SKM-1 (cell line): ENCODE data around the gene ANKRD16.

Source experiments
- DNase-seq: peaks from one replicate; lab custom pipeline; 2025; ENCODE audit not compliant: unreplicated experiment; lab: John Stamatoyannopoulos, UW

The ANKRD16 gene

DNA sequence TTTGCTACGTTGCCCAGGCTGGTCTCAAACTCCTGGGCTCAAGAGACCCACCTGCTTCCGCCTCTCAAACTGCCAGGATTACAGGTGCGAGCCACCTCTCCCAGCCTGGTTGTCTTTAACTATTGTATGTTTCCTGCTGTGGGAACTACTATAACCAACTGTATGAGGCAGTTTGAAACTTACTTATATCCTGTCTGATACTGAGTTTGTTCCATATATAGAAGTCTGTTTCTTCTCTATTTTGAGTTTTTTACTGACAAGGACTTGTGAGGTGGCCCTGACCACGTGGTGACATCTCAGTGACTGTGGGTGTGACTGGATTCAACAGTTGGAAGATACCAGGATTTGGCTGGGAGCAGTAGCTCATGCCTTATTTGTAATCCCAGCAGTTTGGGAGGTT lies 14.5 kb upstream of the ANKRD16 start:
- no peak for DNase-seq

DNA sequence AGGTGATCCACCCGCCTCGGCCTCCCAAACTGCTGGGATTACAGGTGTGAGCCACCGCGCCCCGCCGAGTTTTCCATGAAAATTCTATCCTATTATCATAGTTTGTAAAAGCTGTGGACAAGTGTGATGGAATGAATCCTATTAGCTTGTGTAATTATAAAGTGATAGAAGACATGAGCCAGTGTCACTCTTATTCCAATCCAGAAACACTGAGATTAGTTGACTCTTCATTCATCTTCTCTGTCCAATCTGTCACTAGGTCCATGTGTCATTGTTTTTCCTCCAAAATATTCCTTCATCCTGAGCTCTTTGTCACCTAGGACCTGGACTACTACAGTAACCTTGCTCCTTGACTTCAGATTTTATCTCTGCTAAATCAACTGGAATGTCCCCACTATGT lies 13.9 kb upstream of the ANKRD16 start:
- DNase-seq: no peak

DNA sequence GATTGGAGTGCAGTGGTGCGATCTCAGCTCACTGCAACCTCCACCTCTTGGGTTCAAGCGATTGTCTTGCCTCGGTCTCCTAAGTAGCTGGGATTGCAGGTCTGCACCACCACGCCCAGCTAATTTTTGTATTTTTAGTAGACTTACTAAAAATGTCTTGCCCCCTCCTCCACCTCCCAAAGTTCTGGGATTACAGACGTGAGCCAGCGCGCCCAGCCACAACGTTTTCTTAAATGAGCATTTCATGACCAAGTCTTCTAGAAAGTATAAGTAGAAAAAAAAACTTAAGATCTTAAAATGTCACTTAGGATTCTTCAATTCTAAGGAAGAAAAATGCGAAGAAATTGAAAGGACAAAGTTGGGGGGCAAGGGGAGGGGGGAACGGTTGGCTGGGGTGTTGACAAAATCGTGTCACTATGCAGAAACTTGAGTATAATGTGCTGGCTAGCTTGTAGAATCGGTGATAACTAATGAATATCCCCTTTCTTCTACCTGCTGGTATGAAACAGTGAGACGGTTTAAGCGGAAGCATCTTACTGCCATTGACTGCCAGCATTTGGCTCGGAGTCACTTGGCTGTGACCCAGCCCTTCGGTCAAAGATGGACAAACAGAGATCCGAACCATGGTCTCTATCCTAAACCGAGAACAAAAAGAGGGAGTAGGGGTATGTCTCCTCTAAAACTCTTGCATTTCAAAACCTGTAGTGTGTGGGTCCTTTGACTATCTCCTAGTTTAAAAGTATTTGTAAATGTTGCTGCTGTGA lies 13.0 kb upstream of the ANKRD16 start:
- no peak for DNase-seq

DNA sequence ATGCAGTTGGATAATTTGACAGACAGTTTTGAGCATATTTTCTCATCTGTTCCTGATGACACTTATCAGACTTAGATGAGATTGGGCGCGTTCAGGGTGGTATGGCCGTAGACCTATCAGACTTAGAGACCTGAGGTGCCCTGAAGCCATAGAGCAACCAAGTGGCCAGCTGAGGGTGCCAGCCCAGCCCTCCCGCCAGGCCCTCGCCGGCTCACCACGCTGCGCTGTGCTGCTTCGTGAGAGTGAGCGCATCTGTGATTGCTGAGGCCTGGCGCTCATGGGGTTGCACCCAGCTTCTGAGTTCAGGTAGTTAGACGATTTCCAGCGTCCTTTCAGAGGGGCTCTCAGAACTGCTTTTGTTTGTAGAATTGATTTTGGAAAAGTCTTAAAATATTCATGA lies 10.6 kb upstream of the ANKRD16 start:
- no peak for DNase-seq

DNA sequence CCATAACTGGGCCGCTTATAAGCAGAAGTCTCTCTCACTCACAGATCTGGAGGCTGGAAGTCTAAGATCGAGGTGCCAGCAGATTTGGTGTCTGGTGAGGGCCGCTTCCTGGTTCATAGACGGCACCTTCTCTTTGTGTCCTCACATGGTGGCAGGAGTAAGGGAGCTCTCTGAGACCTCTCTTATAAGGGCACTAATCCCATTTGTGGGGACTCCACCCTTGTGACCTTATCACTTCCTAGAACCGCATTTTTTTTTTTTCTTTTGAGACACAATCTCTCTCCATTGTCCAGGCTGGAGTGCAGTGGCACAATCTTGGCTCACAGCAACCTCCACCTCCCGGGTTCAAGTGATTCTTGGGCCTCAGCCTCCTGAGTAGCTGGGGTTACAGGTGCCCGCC lies 8.5 kb upstream of the ANKRD16 start:
- DNase-seq: no peak

DNA sequence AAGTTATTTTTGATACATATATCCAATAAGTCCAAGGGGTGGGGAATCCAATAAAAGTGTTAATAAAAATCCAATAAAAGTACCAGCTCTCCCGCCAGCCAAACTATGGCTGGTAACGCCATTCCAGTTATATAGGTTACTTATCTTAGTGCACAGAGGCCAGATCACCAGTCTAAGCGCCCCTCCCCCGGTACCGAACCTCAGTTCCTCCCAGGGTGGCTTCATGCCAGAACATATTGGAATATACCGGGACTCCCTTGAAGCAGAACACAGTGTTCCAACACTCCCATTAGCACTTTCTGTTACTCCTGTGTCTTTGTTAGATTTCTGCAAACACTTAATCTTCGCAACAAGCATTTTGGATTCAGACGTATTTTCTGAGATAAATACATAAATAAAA lies 7.8 kb upstream of the ANKRD16 start:
- no peak for DNase-seq

DNA sequence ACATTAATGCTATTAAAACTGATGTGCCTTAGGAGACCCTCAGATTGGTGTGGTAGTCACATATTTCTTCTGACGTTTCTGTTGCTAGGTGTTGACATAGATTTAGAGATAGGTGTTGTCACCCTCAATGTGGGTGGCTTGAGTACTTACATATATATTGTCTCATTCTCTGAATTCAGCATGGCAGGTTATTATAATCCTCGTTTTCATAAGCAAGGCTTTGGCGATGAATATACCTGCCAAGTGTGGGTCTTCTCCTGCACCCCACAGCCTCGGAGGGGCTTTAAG lies 7.3 kb upstream of the ANKRD16 start:
- no peak for DNase-seq

DNA sequence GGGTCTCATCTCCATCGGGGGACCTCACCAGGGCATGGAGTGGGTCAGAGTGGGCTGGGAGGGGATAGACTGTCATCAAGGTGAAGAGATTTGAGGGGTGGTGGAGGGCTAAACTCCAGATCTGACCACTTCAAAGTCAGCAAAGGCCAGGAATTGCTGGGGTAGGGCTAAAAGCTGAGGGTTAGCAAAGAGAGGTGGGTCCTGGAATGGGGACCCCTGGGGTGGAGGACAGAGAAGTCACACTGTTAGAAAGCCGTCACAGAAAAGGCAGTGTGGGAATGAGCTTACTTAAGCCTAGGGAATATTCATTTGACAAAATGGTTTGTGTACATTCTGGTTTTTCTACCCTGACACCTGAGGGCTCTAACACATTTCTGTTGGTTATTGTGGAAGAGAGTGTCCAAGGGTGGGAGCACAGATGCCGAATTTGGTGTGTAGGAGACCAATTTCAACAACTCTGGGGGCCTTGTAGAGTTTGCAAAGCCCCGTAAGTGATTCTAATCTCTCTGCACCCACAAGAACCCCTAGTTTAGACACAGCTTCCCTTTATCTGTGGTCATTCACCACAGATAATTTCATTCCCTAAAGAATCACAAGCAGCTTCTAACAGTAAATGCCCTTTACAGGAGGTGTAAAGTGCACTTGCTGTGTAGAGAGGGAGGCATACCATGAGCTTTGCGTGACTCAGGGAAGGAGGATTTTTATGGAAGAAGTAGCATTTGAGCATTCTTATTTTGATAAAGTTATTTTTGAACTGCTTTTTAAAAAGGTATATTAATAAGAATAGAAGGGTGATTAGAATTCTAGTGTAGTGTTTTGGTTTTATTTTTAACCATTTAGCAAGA lies 6.7 kb upstream of the ANKRD16 start:
- no peak for DNase-seq

DNA sequence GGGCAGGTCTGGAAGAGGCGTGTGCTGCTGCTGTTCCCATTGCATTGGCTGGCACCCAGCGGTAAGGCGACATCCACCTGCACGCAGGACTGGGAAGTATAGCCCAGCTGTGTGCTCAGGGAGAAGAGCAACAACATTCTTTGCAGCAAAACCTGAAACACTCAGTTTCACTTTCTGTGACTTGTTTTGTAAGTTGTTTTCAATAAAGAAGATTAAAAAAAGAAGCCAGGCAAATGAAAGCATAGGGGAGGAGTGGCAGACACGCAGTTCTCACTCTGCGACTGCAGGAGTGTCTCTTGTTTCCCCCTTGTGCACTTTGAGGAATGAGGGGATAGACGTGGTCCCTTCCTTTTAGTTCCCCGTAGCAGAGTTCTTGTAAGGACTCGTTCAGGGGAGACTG lies 6.1 kb upstream of the ANKRD16 start:
- no peak for DNase-seq

DNA sequence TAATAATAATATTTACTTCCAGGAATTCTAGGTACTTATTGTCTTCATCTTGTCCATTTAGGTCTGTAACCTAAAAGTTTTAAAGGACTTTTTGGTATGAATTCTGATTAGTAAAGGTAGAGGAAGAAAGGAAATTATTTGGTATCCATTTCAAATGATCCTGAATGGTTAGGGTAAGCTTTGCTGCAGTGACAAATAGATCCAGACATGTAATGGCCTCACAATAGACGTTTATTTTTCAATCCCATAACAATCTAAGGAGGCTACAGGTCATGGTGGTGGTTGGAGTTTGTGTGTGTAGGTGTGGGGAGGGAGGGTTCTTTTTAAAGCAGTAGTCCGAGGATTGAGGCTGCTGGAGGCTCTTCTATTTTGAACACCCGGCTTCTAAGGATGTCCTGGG lies 5.7 kb upstream of the ANKRD16 start:
- no peak for DNase-seq

DNA sequence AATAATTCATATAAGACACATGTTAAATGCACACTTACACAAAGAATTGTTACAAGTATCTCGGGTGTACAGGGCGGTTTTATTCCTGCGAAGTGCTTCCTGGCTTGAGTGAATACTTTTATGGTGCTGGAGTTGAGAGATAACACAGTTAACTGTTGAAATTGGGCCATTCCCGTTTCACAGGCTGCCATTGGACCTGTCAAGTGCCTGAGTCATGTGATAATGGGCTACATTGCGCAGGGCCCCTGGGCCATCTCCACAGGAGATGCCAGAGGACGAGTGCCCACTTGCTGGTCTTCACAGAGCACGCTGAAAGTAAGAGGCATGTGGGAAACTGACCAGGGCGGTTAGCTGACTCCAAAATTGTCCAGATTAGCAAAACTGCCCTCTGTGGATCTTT lies 5.2 kb upstream of the ANKRD16 start:
- DNase-seq: no peak

DNA sequence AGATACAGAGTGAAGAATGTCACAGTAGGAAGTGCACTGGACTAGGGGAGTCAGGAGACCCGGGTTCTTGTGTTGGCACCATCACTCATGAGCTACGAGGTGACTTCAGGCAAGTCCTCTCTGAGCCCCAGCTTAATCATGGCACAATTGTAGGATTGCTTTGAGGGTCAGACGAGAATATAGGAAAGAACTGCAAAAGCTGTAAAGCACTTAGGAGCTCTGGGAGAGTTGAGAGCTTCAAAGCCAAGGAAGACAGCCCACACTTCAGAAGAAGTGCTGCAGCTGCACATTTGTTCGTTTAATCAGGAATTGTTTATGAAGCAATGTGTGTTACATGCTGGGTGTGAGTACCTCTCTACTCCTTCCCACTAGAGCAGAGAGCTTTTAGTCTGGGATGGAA lies 4.7 kb upstream of the ANKRD16 start:
- no peak for DNase-seq

DNA sequence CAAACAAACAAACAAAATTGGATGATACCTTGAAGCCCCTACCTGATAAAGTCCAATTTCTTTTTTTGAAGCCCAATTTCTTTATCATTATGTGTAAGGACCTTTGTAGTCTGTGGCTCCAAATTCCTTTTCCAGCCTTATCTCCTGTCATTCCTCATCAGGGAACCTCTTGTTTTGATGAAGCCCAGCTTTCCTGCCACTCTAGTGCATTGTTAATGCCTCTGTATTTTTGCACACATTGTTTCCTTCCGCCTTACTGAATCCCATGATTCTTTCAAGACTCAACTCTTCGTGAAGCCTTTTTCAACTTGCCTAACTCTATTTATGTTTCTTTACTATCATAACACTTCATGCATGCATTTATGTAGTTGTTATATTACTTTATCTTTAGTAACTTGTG lies 3.6 kb upstream of the ANKRD16 start:
- DNase-seq: no peak

DNA sequence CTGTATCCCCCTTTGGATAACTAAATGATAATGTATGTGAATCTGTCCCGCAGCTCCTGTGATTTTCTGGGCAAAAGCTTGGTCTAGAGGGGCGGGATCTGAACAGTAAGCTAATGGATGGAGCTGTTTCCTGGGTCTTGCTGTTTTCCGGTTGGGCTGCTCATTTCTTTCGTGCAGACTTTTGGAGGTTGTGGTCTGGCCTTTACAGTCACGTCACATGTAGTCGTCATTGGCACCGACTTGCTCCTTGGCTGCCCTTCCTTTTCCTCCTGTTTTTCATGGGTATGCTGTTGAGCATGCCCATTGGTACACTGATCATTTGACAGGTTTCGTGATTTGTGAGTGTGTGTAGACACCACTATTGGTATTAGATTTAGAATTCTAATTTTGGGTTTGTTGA lies 2.3 kb upstream of the ANKRD16 start:
- no peak for DNase-seq

DNA sequence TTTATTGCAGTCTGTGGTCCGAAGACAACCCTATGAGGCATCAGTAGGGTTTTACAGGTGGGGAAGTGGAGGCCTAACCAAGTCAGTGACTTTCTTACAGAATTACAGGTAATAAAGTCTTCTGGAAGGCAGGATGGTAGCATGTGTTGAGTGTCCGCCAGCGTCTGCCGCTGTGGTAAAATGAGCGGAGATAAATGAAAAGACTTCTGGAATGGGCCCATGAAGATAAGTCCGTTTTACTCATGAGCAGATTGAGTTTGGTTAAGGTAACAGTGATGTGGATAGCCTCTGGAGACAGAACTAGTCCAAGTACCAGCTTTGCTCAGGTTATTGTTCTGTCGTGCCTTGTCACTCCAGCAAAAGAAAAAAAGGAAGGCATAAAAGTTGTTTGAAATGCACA lies 1.3 kb upstream of the ANKRD16 start:
- no peak for DNase-seq

DNA sequence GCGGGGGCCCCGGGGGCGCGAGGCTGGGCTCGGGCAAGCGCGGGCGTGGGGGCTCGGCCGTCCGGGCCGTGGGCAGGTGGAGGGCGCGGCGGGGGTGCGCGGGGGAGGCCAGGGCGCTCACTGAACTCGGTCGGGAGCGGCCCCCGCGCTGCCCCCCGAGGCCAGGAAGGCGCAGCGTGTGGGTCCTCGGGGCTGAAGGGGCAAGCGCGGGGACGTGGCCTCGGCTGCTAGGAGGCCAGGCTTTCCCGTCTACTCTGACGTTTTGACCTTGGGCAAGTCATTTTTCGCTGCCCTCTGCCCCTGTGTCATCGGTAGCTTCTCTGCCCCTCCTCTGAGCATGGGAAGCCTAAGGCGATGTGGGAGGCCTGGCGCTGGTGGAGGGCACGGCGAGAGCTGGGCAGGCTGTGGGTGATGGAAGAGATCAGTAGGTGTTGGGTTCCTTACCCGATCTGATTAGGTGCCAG lies 791 bp upstream of the ANKRD16 start:
- no peak for DNase-seq

DNA sequence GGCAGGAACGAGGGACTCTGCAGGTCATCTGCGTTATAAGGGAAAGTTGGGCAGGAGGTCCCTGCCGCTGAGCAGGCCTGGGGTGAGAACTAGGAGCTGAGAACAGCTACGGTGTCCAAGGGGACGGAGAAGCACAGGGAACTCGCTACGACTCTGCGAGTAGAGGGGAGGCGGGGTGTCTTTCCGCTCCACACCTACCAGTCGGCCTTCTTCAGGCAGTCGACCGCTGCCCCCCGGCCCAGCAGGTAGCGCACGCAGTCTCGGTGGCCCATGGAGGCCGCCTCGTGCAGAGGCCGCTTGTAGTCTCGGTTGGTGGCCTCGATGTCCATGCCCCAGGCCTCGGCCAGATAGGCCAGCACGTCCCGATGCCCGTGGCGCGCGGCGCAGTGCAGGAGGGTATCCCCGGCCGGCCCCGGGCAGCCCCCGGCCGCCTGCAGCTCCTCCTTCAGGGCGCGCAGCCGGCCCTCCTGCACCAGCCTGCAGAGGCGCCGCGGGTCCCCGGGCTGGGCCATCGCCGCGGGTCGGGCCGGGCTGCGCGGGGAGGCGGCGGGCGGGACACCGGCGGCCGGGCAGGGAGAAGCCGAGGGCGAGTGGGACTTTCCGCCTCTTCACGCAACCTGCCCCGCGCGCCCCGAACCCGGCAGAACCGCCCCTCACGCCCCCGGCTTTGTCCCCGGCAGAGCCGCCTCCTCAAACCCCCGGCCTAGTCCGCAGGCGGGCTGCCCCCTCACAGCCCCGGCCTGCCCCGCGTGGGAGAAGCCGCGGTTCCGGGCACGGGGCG lies 660 bp downstream of the ANKRD16 start:
- no peak for DNase-seq

DNA sequence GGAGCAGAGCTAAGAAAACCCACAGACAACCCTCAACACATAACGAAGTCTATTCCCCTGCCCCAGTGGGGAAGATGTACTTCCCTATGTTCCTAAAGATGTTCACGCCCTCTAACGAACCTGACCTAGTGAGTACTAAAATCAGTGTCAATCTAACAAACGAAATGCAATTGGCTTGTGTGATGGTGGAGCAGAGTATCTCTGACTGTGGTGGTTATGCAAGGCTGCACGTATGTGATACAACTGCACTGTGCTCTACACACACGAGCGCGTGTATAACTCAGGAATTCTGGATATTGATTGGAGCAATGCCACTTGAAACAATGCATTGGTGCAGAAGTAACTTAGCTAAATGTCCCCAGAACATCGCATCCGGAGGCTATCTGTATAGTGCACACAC lies 1.3 kb downstream of the ANKRD16 start:
- DNase-seq: no peak

DNA sequence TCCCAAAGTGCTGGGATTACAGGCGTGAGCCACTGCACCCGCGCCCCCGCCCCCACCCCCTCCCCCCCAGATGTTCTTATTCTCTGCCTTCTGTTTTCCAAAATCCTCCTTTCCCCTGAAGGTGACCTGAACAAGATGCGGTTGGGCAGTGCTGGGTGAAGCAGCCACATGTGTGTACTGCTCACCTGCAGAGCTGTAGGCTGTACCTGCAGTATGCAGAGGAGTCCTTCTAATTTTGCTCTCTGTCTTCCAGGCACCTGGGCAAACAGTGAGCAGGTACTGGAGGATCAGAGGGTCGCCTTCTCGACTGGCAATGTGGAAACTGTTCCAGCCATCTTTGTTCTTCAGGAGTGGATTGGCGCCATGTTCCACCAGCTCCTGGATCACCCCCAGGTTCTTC lies 2.1 kb downstream of the ANKRD16 start:
- DNase-seq: no peak

DNA sequence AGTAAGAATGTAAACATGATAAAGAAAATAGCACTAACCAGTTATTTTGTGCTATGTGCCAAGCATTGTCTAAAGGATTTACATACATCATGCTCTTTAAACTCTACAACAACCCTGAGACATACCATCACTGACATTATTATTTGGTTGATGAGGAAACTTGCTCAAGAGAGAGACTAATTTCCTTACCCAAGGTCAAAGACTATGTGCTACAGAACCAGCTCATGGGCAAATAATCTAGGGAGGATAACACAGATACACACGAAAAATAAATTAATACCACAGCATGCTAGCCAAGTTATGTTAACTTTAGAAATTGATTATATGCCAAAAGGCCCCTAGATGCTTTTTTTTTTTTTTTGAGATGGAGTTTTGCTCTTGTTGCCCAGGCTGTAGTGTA lies 2.7 kb downstream of the ANKRD16 start:
- DNase-seq: no peak

DNA sequence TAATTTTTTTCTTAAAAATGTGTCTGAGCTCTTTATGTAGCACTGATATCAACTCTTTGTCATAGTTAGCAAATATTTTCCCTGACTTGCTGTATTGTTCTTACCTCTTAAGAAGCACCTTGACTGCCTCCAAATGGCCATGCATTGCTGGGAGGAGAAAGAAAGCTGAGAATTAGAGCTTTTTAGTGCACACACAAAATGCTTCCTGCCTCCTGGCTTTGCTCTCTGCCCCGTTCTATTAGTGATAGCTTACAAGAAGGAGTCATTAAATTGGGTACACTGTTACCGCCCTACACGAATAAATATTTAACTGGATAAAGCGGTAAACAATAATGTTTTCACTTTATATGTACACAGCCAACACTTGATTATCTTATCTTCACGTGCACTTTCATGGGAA lies 4.1 kb downstream of the ANKRD16 start:
- DNase-seq: no peak

DNA sequence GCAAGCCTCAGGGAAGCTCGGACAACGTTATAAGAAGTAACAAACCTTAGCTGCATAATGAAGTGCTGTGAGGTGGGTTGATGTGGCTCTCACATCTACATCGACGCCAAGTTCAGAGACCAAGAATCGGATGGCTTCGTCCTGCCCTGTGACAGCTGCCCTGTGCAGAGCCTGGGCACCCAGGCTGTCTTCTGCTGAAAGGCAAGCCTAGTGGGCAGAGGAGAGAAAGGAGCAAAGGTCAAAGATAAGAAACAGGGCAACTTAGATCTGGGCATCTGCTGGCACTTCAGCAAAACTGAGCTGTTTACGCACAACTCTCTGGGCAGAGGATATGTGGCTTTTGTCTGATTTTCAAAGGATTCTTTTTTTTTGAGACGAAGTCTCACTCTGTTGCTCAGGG lies 6.7 kb downstream of the ANKRD16 start:
- DNase-seq: no peak
